MM.1S (cell line): ENCODE data around the gene GPD1.
A peak's percentile ranks its signal among the peaks of the same experiment; 100 is the strongest.

Source experiments
- DNase-seq: peaks from one replicate; pipeline ENCODE4 v3.0.0-alpha.2; 2015
- H2AFZ ChIP-seq: fragments of 300-600 bp; sonication (generic); 2 replicates; pipeline ENCODE4 v1.6.0; 2016; ENCODE audit warnings: antibody characterized with exemption, low read length
- H3F3A ChIP-seq: fragments of 300-600 bp; sonication (generic); 2 replicates; pipeline ENCODE4 v1.6.1; 2016; ENCODE audit warnings: mild to moderate bottlenecking, antibody characterized with exemption, low read length, moderate library complexity, mixed read lengths; ENCODE audit not compliant: insufficient read depth
- H3K27ac ChIP-seq: fragments of 300-600 bp; sonication (generic); 2 replicates; pipeline ENCODE4 v1.5.1; 2016; ENCODE audit warnings: mild to moderate bottlenecking, low read length
- H3K27me3 ChIP-seq: fragments of 300-600 bp; sonication (generic); replicated peaks from 2 replicates; pipeline ENCODE4 v1.6.0; 2016; ENCODE audit warnings: low read length; ENCODE audit not compliant: insufficient read depth
- H3K36me3 ChIP-seq: fragments of 300-600 bp; sonication (generic); replicated peaks from 2 replicates; pipeline ENCODE4 v1.6.1; 2016; ENCODE audit warnings: mild to moderate bottlenecking, low read length, mixed read lengths; ENCODE audit not compliant: insufficient read depth
- H3K4me1 ChIP-seq: fragments of 300-600 bp; sonication (generic); 2 replicates; pipeline ENCODE4 v1.6.1; 2016; ENCODE audit warnings: low read length, mixed read lengths
- H3K4me2 ChIP-seq: fragments of 300-600 bp; sonication (generic); 2 replicates; pipeline ENCODE4 v1.6.0; 2016; ENCODE audit warnings: low read depth, low read length
- H3K4me3 ChIP-seq: fragments of 300-600 bp; sonication (generic); 2 replicates; pipeline ENCODE4 v1.5.1; 2016; ENCODE audit warnings: low read length, mixed read lengths
- H3K79me2 ChIP-seq: fragments of 300-600 bp; sonication (generic); 2 replicates; pipeline ENCODE4 v1.6.1; 2016; ENCODE audit warnings: mixed run types, low read length, mixed read lengths
- H3K9ac ChIP-seq: fragments of 300-600 bp; sonication (generic); 2 replicates; pipeline ENCODE4 v1.6.1; 2016; ENCODE audit warnings: low read length, mixed read lengths
- H3K9me2 ChIP-seq: fragments of 300-600 bp; sonication (generic); replicated peaks from 2 replicates; pipeline ENCODE4 v1.6.1; 2016; ENCODE audit warnings: mild to moderate bottlenecking, low read length, mixed read lengths; ENCODE audit not compliant: insufficient read depth
- H3K9me3 ChIP-seq: fragments of 300-600 bp; sonication (generic); replicated peaks from 2 replicates; pipeline ENCODE4 v1.6.1; 2016; ENCODE audit warnings: mild to moderate bottlenecking, low read length, mixed read lengths; ENCODE audit not compliant: insufficient read depth
- H4K20me1 ChIP-seq: fragments of 300-600 bp; sonication (generic); 2 replicates; pipeline ENCODE4 v1.6.1; 2016; ENCODE audit warnings: mild to moderate bottlenecking, low read length, moderate library complexity, mixed read lengths; ENCODE audit not compliant: insufficient read depth
- EZH2 ChIP-seq: fragments of 300-600 bp; sonication (generic); optimal IDR thresholded peaks from 2 replicates; pipeline ENCODE3; 2017; ENCODE audit warnings: low read depth, mild to moderate bottlenecking, antibody characterized with exemption, low read length, mixed read lengths
- EZH2phosphoT487 ChIP-seq: fragments of 300-600 bp; sonication (generic); IDR thresholded peaks from 2 replicates; pipeline ENCODE4 v1.6.1; 2018; ENCODE audit warnings: antibody characterized with exemption, low read length
- TF ChIP-seq, protein P1 (sequence below): fragments of 300-600 bp; sonication (generic); IDR thresholded peaks from 2 replicates; pipeline ENCODE4 v1.5.1; 2016; ENCODE audit warnings: antibody characterized with exemption, low read length, mixed read lengths

The GPD1 gene

DNA sequence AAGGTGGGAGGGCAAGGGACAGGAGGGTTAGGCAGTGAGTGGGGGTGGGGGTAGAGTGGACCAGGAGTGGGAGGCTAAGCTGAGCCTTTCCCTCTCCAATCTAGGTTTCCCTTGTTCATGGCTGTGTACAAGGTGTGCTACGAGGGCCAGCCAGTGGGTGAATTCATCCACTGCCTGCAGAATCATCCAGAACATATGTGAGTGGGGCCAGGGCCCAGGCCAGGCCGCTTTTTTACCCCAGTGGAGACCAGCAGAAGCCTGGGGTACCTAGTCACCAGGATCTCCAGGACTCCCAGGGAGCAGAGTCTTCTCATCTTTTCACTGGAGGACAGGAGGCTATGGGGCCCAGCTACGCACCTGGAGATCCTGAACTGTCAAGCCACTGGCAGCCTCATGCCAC, 5.5 kb downstream of the GPD1 start:
- Histone ChIP-seq H3K4me2 (peak overlapping the region; percentile 98), H3F3A (peaks cover 34% of the 10 kb centered on the region), H3K4me3 (peak overlapping the region; percentile 58; the same call in 1 of the 2 replicates), H3K27ac (peak overlapping the region; percentile 98; the same call in 1 of the 2 replicates), H3K9ac (peak overlapping the region; percentile 74; the same call in 1 of the 2 replicates), H3K9me3 (no peaks in the 10 kb centered on the region), H3K4me1 (peaks cover 32% of the 10 kb centered on the region), H3K9me2 (no peaks in the 10 kb centered on the region), H3K27me3 (no peaks in the 10 kb centered on the region), H2AFZ (peak overlapping the region; percentile 63; the same call in 1 of the 2 replicates), H4K20me1 (no peaks in the 10 kb centered on the region), H3K36me3 (no peaks in the 10 kb centered on the region), H3K79me2 (peaks cover 22% of the 10 kb centered on the region)
- DNase-seq, result no peak
- TF ChIP-seq EZH2phosphoT487 (no peak), EZH2 (no peak)
- TF ChIP-seq, protein P1, sequence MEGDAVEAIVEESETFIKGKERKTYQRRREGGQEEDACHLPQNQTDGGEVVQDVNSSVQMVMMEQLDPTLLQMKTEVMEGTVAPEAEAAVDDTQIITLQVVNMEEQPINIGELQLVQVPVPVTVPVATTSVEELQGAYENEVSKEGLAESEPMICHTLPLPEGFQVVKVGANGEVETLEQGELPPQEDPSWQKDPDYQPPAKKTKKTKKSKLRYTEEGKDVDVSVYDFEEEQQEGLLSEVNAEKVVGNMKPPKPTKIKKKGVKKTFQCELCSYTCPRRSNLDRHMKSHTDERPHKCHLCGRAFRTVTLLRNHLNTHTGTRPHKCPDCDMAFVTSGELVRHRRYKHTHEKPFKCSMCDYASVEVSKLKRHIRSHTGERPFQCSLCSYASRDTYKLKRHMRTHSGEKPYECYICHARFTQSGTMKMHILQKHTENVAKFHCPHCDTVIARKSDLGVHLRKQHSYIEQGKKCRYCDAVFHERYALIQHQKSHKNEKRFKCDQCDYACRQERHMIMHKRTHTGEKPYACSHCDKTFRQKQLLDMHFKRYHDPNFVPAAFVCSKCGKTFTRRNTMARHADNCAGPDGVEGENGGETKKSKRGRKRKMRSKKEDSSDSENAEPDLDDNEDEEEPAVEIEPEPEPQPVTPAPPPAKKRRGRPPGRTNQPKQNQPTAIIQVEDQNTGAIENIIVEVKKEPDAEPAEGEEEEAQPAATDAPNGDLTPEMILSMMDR, result no peak

DNA sequence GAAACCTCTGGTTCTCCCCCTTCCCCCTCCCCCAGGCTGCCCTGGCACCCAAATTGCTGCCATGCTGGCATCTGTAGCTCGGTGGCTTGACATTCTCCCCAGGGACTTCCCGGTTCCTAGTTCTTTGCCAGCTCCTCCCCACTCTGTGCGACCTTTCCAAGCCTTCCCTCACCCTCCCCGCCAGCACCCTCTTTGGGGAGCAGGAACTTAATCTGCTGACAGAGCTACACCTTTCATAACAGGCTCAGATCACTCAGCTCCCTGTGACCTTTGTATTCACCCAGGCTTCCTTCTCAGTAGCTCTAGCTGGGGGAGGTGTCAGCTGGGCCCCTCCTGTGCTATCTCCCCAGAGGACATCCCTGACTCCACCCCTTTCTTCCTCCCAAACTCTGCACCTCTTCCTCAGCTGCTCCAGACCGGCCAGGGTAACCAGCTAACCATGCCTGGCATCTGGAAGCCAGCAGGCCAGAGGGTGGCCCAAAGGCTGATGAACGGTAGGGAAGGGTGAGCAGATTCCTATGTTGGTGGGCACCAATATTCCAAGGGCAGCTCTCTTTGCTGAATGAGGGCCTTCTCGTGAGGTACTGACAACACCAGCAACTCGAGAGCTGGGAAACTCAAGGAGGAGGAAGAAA, 6.4 kb downstream of the GPD1 start:
- Histone ChIP-seq H3K9ac (peak overlapping the region; percentile 74), H3F3A (peaks cover 34% of the 10 kb centered on the region), H4K20me1 (no peaks in the 10 kb centered on the region), H3K27me3 (no peaks in the 10 kb centered on the region), H3K79me2 (peaks cover 31% of the 10 kb centered on the region), H3K36me3 (no peaks in the 10 kb centered on the region), H3K4me3 (peak overlapping the region; percentile 58), H3K9me3 (no peaks in the 10 kb centered on the region), H3K9me2 (no peaks in the 10 kb centered on the region), H3K27ac (peak overlapping the region; percentile 98), H3K4me2 (peak overlapping the region; percentile 98), H3K4me1 (peaks cover 32% of the 10 kb centered on the region), H2AFZ (peak overlapping the region; percentile 63)
- peak; percentile 85 for DNase-seq
- TF ChIP-seq EZH2phosphoT487 (no peak), EZH2 (no peak)
- TF ChIP-seq, protein P1, result no peak

DNA sequence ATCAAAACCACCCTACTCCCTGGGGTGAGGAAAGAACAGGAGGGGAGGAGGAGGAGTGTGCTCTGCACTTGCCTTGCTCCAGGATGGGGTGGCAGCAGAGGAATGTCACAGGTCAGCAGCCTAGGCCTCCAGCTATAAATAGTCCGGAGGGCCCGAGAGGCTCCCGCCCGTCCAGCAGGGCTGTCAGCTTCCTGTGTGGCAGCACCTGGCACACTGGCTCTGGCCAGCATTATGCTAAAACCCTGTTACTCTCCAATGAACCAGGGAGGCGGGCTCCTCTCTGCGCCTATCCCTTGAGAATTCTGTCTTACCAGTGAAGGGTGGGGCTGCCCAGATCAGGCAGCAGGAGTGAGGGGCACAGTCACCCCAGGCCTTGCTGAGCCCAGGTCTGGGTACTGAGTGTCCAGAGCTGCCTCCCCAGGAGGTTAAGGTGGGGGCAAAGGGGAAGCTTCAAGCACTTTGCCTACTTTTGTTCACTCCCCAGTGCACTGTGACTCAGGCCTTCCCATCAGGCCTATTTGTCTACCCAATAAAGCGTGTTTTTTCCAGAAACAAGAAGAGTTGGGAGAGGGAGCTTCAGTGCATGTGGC, 7.0 kb downstream of the GPD1 start:
- H3K79me2 ChIP-seq, result peaks cover 37% of the 10 kb centered on the region
- peaks cover 32% of the 10 kb centered on the region for H3K4me1 ChIP-seq
- no peaks in the 10 kb centered on the region for H3K36me3 ChIP-seq
- peak overlapping the region; percentile 98 for H3K27ac ChIP-seq
- TF ChIP-seq, protein P1, result no peak
- TF ChIP-seq EZH2 (no peak), EZH2phosphoT487 (no peak)
- peaks cover 34% of the 10 kb centered on the region for H3F3A ChIP-seq
- peak overlapping the region; percentile 74 for H3K9ac ChIP-seq
- peak overlapping the region; percentile 58 for H3K4me3 ChIP-seq
- DNase-seq, result peak; percentile 92
- no peaks in the 10 kb centered on the region for H3K9me2 ChIP-seq
- no peaks in the 10 kb centered on the region for H3K9me3 ChIP-seq
- H3K4me2 ChIP-seq, result peak overlapping the region; percentile 98
- no peaks in the 10 kb centered on the region for H4K20me1 ChIP-seq
- no peaks in the 10 kb centered on the region for H3K27me3 ChIP-seq
- peak overlapping the region; percentile 64 for H2AFZ ChIP-seq
